SK-N-SH (cell line): ENCODE results near the gene KRTAP4-12.

Source experiments
- CHD2 ChIP-seq: fragments of 150-350 bp; IDR thresholded peaks from 2 replicates; pipeline ENCODE4 v1.6.1; 2018; ENCODE audit warnings: low read length; ENCODE audit not compliant: partially characterized antibody
- CTCF ChIP-seq: fragments of 200-600 bp; sonication (generic); IDR thresholded peaks from 2 replicates; pipeline ENCODE4 v1.6.1; 2017; ENCODE audit warnings: antibody characterized with exemption, mild to moderate bottlenecking, moderate library complexity
- EP300 ChIP-seq, 2 experiments: IDR thresholded peaks; 2 replicates each; pipeline versions ENCODE4 v1.4.0 to v1.6.1; 2012; ENCODE audit warnings: borderline replicate concordance in 1 of 2, low read depth in 1 of 2, low read length in 1 of 2
- FOXJ3 ChIP-seq: sonication (generic); formaldehyde crosslinking; IDR thresholded peaks from 2 replicates; pipeline ENCODE4 v1.5.1; 2020; ENCODE audit warnings: mild to moderate bottlenecking, missing genetic modification reagents
- GATA2 ChIP-seq: sonication (generic); formaldehyde crosslinking; IDR thresholded peaks from 2 replicates; pipeline ENCODE4 v1.5.0; 2020; ENCODE audit warnings: mild to moderate bottlenecking, missing genetic modification reagents
- MAX ChIP-seq: IDR thresholded peaks from 2 replicates; pipeline ENCODE4 v1.4.0; 2012; ENCODE audit warnings: low read depth
- MXI1 ChIP-seq: IDR thresholded peaks from 2 replicates; pipeline ENCODE4 v1.6.1; 2012; ENCODE audit warnings: mild to moderate bottlenecking, low read depth, low read length, improper control_type of control experiment
- NFIC ChIP-seq: IDR thresholded peaks from 2 replicates; pipeline ENCODE4 v1.4.0; 2012; ENCODE audit warnings: borderline replicate concordance
- RAD21 ChIP-seq: IDR thresholded peaks from 2 replicates; pipeline ENCODE4 v1.6.1; 2012; ENCODE audit warnings: mild to moderate bottlenecking, low read length
- REST ChIP-seq: IDR thresholded peaks from 2 replicates; pipeline ENCODE4 v1.6.1; 2012; ENCODE audit warnings: mild to moderate bottlenecking, low read depth, low read length, moderate library complexity
- TAF1 ChIP-seq: IDR thresholded peaks from 2 replicates; pipeline ENCODE4 v1.6.1; 2012; ENCODE audit warnings: low read depth, mild to moderate bottlenecking, low read length, moderate library complexity, borderline replicate concordance
- TCF12 ChIP-seq: IDR thresholded peaks from 2 replicates; pipeline ENCODE4 v1.4.0; 2012
- YY1 ChIP-seq: IDR thresholded peaks from 2 replicates; pipeline ENCODE4 v1.4.0; 2012; ENCODE audit warnings: low read depth, mild to moderate bottlenecking

- TF ChIP-seq EP300 (IDR thresholded peaks at IDR 0.05; ENCODE audit: borderline replicate concordance in 1 of 2, low read depth in 1 of 2, low read length in 1 of 2) (no peak), CTCF (no peak), GATA2 (CRISPR knock-in tag) (no peak), CHD2 (no peak), RAD21 (no peak), TAF1 (no peak), FOXJ3 (CRISPR knock-in tag) (no peak), REST (no peak), MAX (no peak), TCF12 (no peak), NFIC (no peak), YY1 (no peak), MXI1 (no peak)
Measured at GRCh38 chr17:41127371-41127770, 3.4 kb upstream of the KRTAP4-12 start.
